Stimulated activated CD8-positive, alpha-beta memory T cell treated with anti-CD3 and anti-CD28 coated beads, Interleukin-12 subunit alpha, Interleukin-12 subunit beta, amount 100 ng/mL, for 4 hours (primary cell): Measurements from ENCODE around the gene NXT1.
"Not testable (repeated sequence)": the region's sequence is repeated elsewhere in the genome, so short reads cannot be mapped to it uniquely, and the experiment has no call there.

Experiments
- DNase-seq: peaks from one replicate; pipeline ENCODE4 v3.0.0-alpha.2; 2020; ENCODE audit warnings: low read depth

NXT1 gene

GRCh38 chr20:23350196-23350903 is at the start of gene NXT1:
TSS of gene NXT1 (plus strand) at chr20:23350791. CDS start at chr20:23354042, 3,251 bp downstream.
- DNase-seq = peak; percentile 92

DNA sequence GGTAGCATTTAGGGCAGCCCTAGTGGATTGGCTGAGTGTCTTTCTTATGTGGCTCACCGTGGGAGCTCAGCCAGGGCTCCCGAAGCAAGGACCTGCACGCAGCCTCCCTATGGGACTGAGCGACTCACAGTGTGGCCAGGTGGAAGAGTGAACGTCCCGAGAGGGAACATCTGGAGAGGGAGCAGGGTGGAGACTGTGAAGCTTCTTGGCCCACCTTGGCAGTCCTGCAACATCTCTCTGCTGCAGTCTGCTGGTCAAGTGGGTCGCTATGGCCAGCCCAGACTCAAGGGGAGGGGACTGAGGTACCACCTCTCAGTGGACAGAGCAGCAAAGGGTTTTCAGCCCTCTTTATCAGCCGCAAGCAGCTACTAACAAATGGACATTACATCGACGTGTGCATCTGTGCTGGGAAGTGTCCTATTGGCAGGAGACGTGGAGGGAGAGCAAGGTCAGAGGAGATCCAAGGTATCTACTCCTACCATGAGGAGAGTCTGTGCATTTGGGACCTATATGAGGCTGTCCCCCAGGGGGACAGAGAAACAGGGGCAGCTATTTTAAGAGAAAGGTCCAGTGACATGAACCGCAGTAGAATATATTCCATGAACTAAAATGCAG is 49.0 kb upstream of the NXT1 start:
- no peak for DNase-seq

DNA sequence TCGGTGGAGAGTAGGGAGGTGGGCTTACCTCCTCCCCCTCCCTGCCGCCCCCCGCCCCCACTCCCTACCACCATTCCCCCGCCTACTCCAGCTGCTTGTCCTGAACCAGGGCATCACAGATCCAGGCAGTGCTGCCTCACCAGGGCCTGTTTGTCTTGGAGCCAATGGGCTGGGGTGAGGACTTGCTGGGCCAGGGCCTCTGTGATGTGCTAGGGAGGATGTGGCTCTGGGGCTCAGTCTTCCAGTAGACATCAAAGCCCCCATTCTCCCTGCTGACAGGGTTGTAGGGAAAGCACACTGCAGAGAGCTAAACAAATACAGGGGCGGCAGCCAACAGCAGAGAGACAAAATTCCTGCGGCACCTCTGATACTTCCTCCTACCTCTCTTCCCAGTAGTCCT is 48.2 kb upstream of the NXT1 start:
- DNase-seq = no peak

DNA sequence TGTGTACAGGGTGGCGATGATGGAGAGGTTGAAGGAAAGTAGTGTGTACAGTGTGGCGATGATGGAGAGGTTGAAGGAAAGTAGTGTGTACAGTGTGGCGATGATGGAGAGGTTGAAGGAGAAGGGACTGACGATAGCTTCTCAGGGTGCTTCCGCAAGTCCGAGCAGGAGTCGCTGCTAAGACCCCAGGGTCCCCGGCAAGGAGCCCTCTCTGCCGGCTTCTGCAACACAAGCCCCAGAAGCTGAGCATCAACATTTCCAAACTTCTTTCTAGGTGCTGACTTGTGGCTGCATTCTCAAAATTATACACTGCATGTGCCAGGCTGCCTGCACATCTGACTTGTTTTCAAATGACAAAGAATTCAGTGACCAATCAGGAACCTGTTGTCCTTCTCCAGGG is 47.8 kb upstream of the NXT1 start:
- no peak for DNase-seq

GRCh38 chr20:23303325-23304102 is 47.1 kb upstream of the NXT1 start:
- DNase-seq = no peak

- DNase-seq = no peak
Measured at GRCh38 chr20:23304616-23305015, 46.0 kb upstream of the NXT1 start.

DNA sequence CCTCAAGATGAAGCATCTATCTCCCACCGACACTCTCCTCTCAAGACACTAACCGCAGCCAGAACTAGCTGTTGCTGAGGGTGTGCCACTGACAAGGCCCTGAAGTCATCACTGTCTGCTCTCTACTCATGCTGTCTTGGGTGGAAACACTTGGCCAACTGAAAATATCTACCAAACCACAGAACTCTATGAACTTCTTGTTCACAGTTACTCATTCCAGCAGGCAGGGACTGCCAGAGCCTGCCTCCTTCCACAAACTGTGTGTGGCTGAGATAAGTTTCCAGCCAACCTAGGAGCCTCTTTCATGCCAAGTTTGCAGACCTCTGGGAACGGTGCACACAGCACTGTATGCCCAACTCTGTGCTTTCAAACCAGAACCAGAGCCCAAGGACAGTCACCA is 45.5 kb upstream of the NXT1 start:
- DNase-seq = no peak

- DNase-seq = not testable (repeated sequence)
Measured at GRCh38 chr20:23307393-23307792, 43.2 kb upstream of the NXT1 start.

GRCh38 chr20:23308024-23308423 is 42.6 kb upstream of the NXT1 start:
- no peak for DNase-seq

DNA sequence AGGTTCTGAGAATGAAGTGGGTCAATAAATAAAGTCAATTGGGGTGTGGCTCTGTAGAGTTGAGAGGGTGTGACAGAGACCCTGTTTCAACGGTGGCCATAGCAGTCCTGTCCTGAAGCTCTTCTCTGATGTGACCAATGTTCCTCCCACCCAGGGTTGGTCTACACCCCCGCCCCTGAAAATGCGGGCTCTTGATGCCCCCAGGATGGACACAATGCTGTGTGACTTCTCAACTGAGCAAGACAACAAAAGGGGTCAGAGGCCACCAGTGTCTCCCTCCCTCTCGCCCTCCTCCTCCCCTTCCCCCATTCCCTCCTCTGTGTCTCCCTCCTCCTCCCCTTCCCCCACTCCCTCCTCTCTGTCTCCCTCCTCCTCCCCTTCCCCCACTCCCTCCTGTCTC is 41.7 kb upstream of the NXT1 start:
- DNase-seq = no peak

DNA sequence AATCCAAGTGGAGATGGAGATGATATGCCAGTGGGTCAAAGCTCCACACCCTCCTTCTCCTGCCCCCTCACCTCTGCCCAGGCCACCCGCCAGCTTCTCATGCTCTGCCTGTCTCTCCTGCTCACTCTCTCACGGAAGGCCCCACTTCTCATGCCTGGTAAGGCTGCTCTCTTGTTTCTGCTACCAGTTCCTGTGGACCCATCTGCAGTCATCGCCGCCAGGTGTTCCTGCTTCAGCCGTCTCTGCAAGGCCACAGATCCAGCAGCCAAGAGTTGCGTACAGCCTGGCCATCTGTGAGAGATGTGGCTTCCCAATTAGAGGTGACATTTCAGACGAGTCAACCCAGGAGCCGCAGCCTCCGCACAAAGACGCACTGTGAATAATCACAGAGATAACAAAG is 40.8 kb upstream of the NXT1 start:
- DNase-seq = no peak

GRCh38 chr20:23311947-23312506 is 38.6 kb upstream of the NXT1 start:
- DNase-seq = no peak

- DNase-seq = no peak
Measured at GRCh38 chr20:23313271-23313670, 37.3 kb upstream of the NXT1 start.

DNA sequence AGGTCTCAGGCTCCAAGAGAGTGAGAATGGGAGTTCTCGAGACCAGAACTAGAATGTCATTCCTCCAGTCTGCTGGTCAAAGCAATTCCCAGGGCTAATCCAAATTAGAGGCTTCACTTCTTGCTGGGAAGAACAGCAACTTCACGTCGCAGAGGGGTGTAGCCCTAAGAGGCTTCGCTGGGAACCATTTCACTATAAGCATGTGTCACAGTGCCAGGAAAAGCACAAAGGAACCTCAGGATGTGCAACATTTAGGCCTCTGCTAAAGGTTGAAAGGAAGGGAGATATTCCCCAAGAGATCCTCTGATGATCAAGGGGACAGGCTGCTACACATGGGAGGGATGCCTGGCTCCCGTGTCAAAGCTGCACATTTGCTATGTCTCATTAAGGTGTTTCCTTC is 35.9 kb upstream of the NXT1 start:
- no peak for DNase-seq

- DNase-seq = no peak
Measured at GRCh38 chr20:23315099-23315498, 35.5 kb upstream of the NXT1 start.

GRCh38 chr20:23316626-23317025 is 34.0 kb upstream of the NXT1 start:
- no peak for DNase-seq

DNA sequence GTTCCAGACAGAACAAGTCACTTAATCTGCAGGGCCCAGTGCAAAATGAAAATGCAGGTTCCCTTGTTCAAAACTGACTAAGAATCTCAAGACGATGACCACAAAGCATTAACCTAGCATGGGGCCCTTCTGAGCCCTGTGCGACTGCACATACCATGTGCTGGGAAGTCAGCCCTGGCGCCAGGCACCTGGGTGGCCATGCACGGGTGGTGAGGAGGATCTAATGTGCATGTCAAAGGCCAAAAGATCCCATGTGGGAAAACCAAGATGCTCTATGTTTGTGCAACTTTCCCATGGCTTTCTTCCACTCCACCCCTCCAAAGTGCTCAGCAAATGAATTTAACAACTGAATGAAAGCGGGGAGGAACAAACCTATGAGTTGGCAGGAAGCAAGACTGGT is 33.5 kb upstream of the NXT1 start:
- no peak for DNase-seq

- DNase-seq = no peak
Measured at GRCh38 chr20:23318347-23318746, 32.2 kb upstream of the NXT1 start.

DNA sequence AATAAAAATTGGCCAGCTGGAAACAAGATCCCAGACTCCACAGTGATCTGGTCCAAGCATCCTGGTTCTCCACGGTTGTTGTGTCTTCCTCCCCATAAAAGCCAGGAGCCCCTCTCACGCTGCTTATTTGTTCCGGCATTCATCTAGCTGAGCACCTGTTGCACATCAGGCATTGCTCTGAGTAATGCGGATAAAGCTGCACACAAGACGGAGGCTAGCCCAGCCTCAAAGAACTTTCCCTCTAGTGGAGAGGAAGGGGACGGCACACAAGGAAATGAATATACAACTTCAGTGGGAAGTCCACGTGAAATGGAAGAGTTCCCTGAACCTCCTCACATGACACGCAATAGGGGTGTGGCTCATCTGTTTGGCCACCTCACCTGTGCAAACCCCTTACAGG is 30.3 kb upstream of the NXT1 start:
- no peak for DNase-seq

GRCh38 chr20:23325107-23325506 is 25.5 kb upstream of the NXT1 start:
- DNase-seq = no peak

GRCh38 chr20:23326774-23327173 is 23.8 kb upstream of the NXT1 start:
- DNase-seq = no peak

DNA sequence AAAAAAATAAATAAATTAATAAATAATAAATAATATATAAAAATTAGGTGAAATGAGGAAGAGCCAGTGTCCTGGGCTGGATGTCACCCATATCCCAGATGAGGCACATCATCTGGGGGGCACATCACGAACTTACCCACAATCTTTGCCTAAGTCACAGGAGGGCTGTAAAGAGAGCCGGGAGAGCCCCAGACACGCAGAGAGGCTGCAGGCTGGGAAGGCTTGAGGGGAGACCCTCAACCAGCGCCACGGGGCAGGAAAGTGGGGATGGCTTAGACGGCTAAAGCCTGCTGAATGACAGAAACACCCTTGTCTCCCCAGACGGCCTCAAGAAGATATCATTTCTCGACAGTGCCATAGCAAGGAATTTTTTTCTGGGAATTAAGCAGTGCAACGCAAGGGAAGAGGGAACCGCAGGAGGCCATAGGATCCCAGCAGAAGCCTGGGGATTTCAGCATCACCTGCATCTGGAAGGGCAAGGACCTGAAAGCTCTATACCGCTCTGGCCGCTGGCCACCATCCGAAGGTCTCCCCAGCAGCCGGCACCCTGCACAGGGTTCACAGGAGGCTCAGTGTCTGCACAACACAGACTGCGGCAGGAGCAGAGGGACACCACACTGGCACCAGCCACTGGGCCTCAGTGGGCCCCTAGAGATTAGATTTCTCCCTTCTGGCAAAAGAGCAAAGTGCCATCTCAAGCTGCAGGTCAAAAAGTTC is 22.8 kb upstream of the NXT1 start:
- no peak for DNase-seq
